ENCODE results near the gene ALX3. TPM values are rescaled to one million over a fixed set of nuclear protein-coding genes. Genes with fewer than 3 reads are reported as not detected.
A peak's percentile ranks its signal among the peaks of the same experiment; 100 is the strongest.
"Not testable (repeated sequence)": the region's sequence is repeated elsewhere in the genome, so short reads cannot be mapped to it uniquely, and the experiment has no call there.

The ALX3 gene
- total RNA-seq, 1 donor from 2014 or later = not detected

- ATAC-seq = peak; percentile 8
Observed at GRCh38 chr1:110088739-110089316, 18.4 kb upstream of the ALX3 start.

DNA sequence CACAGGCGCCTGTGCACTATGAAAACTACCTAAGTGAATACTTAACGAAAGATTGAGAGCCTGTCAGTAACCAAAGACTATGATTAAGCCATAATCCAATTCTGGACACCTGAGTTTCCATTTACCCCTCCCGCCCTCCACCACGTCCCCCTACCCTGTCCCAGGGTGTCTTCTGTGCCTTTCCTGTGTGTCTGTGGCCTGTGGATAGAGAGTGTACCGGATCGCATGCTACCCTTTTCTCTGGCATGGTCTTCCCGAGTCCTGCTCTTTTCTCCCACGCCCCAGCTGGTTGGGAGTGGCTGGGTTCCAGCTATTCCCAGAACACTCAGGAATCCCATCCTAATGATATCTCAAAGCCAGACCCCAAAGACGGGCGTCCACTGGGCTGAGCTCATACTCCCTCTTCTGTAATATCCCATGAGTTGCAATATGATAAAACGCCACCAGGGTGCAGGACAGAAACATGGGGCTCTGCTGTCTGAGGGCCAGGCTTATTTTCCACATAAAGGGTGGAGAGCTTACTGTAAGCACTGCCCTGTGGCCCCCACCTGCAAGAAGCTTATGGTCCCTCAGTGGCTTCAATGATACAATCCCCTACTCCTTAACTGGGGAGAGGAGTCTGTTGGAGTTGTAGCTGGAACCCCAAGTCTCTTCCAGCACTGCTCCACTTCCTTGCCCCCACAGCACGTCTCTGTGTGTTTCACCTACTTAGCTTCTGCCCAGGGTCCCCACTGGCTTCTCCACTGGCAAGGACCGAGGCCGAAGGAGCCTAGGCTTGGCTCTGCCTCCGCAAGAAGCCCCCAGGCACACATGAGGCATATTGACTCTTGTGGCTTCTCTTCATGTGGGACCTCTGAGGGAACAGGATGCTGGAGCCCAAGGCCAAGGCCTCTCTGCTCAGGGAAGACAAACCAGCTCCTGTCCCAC is 17.6 kb upstream of the ALX3 start:
- peak; percentile 58 for ATAC-seq

GRCh38 chr1:110086961-110087360 is 16.5 kb upstream of the ALX3 start:
- no peak for ATAC-seq

DNA sequence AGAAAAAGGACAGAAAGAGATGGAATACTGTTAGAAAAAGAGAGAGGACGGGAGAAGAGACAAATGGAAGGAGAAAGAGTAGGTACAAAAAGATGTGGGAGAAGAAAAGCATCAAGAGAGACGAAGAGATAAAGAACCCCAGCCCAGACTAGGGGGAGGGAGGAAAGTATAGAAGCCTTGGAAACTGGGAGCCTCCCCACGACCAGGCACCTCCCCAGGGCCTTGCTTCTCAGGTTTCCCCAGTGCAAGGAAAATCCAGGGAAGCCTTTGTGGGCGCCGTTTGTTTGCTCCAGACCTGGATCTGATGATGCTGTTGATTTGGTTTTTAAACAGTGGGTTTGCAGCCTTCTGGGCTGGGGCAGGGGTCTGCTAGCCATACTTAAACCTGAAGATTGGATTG is 15.2 kb upstream of the ALX3 start:
- ATAC-seq = no peak

- peak; percentile 52 for ATAC-seq
Observed at GRCh38 chr1:110084227-110085078, 14.0 kb upstream of the ALX3 start.

DNA sequence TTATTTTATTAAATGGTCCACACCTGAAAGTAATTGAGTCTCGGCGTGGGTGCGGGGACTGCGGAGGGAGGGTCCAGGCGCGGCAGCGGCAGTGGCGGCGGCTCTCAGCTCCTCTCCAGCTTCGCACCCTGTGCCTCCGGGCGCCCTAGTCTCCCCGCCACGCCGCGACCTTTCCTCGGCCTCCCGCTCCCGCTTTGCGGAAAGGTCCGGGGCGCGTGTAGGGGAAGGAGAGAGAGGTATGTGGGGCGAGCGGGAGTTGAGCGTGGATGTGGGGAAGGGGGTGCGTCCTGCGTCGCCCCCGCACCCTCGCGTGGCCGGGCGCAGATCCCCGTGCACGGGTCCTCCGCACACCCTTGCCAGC is 13.4 kb upstream of the ALX3 start:
- no peak for ATAC-seq

GRCh38 chr1:110083061-110083865 is 12.8 kb upstream of the ALX3 start:
- no peak for ATAC-seq

GRCh38 chr1:110082477-110082876 is 12.0 kb upstream of the ALX3 start:
- no peak for ATAC-seq

DNA sequence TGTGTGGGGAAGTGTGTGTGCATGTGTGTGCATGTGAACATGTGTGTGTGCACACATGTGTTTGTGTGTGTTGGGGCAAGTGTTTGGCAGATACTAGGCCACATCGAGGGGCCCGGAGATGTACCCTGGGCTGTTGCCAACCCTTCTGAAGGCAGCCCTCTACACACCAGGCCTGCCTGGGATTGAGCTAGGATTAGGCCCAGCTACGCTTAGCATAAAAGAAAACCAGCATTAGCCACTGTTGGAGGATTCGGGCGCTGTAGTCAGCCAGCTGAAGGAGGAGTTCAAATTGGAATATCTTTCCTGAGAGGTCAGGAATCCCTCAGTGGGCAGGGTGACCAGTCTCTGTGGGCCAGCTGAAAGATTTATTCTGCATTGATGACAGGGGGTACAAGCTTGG is 10.6 kb upstream of the ALX3 start:
- no peak for ATAC-seq

DNA sequence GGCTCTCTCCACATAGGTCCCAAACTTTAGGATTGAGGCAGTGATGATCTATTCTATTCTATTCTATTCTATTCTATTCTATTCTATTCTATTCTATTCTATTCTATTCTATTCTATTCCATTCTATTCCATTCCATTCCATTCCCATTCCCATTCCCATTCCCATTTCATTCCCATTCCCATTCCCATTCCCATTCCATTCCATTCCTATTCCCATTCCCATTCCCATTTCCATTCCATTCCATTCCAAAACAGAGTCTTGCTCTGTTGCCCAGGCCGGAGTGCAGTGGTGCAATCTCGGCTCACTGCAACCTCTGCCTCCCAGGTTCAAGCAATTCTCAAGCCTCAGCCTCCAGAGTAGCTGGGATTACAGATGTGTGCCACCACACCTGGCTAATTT is 9.5 kb upstream of the ALX3 start:
- not testable (repeated sequence) for ATAC-seq

DNA sequence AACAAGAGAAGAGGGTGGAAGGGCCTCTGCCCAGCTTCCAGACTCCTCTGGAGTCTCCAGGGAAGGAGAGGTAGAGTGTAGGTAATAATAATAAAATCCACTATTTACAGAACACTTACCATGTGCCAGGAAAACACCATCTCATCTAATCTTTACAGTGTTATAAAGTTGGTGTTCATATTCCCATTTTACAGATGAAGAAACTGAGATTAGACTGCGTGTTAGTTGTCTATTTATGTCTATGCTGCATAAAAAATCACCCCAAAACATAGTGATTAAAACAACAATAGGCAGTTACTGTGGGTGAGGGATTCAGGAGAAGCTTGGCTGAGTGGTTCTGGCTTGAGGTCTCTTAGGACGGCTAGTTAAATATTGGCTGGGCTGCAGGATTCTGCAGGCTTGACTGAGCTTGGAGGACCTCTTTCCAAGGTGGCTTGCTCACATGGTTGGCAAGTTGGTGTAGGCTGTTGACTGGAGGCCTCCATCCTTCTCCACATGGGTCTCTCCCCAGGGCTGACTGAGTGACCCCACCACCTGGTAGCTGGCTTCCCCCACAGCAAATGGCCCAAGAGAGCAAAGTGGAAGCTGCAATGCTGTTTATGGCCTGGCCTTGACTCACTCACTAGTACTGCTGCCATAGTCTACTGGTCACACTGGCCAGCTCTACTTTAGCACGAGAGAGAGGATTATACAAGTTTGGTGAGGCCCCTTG is 6.5 kb upstream of the ALX3 start:
- no peak for ATAC-seq

- no peak for ATAC-seq
Observed at GRCh38 chr1:110074166-110074565, 3.7 kb upstream of the ALX3 start.

DNA sequence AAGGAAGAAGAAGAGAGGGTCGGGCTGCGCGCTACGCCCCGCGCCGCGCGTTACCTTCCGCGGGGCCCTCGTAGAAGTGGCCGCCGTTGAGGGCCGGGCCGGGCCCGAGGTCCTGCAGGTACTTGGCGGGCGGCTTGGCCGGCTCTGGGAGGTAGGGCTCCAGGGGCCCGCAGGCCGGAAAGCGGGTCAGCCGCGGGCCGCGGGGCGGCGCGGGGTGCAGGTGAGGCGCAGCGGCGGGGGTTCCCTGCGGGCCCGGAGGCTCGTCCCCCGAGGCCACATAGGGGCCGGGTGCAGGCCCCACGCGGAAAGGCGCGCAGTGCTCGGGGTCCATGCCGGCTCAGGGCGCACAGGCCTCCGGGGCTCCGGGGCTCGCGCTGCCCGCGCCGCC is 196 bp downstream of the ALX3 start:
- ATAC-seq = no peak

DNA sequence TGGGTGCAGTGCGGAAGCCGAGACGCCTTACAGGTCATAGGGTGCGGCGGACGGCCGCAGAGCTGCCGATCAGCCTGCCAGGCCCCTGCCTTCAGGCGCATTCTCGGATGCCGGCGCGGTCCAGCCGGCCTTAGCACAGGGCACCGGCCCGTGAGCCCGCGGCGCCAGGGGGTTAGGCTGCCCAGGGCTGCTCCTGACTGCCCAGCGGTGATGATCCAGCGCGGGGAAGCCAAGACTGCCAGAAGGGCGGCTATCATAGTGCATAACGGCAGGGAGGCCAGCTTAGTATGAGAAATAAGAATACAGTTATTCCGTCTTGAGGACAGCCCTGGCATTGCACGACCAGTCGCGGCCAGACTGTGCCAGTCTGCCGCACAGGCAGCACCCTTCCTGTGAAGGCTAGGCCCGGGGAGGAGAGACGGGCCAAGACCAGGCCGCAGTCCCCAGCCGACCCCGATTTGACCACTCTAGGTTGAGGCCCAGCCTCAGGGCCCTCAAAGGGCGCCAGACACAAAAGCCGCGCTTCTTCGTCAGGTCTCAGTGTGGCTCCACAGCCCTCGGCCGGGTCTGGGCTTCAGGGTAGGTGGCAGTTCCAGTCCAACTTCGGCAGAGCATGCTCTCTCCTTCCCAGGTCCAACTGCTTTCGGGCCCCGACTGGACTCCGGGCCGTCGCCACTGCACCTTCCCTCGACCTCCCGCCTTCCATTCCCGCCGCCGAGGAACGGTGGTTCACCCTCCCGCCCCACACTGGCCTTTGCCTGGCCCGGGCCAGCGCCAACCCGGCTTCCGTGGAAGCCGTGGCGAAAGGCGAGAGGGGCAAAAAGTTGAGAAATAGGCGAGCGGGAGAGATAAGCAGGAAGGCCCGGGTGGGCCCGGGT is 829 bp downstream of the ALX3 start:
- peak; percentile 23 for ATAC-seq

GRCh38 chr1:110068646-110069403 is 1.6 kb downstream of the ALX3 start:
- no peak for ATAC-seq

DNA sequence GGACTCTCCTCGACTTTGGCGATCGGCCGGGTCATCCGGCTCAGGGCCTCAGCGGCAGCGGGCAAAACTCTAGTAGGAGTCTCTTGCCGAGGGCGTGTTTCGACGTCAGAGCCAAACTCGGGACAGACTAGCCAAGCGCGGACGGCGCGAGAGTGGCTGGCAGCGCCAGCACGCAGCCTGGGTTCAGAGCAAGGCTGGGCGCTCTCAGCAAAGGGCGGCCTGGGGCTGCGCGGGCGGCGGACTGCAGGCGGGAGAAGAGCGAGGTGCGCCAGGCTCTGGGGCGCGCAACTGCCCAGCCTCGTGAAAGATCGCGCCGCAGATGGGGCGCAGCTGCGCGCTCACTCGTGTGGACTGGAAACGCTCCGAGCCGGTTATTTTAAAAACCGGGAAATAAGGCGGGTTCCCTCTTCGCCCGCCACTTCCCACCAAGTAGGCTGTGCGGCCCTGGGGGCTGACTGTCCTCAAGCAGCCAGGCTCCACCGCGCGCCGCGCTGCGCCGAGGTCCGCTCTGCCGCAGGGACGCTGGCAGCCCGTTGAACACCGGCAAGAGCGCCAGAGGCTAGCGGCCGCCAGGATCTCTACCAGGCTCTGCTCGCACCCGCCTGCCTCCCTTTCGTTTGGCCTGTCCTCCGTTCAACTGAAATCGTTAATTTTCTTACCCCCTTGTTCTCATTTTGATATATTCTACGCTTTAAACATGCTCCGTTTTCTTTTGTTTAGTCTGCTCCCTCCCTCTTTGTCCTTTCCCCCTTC is 2.4 kb downstream of the ALX3 start:
- ATAC-seq = no peak

- ATAC-seq = no peak
Observed at GRCh38 chr1:110067479-110067892, 3.0 kb downstream of the ALX3 start.

DNA sequence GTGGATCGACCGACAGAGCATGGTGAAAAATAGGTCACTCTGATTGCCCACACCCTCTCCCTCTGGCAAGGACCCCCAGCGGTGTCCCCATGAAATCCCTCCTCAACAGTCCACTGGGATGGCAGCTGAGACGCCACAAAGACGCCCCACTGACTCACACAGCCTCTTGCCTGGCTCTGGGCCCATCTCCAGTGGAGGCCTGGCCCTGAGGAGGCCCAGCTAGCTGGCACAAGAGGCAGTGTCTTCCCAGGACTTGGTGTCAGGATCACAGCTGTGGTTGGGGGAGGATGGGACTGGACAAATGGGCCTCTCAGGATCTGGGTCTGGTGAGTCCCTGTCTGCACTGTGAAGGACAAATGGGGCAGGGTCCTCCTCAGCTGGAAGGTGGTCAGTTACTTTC is 4.6 kb downstream of the ALX3 start:
- no peak for ATAC-seq
